ENCODE data around the gene PRXL2C. TPM values are rescaled to one million over a fixed set of nuclear protein-coding genes. Genes with fewer than 3 reads are reported as not detected.
"Not testable (repeated sequence)": the region's sequence is repeated elsewhere in the genome, so short reads cannot be mapped to it uniquely, and the experiment has no call there.

Gene PRXL2C
- total and polyA plus RNA-seq, 8 donors = 4.9 to 11.2 (median 8.2) TPM

DNA sequence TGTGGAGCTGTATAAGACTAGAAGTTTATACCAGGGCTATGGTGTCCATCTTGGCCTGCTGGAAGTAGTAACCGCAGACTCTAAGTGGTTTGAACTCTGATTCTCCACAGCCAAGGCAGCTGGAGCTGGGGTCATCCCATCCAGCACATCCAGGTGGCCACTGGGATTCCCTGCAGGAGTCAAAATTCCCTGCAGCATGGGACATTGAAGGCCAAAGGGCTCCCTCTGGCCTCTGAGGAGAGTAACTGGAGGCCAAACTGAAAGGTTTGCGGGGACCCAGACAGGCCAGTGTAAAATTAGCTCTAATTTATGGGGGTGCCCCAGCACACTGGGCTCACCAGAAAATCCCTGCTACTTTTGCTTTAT is 12.2 kb upstream of the PRXL2C start:
- TF ChIP-seq, protein P1, sequence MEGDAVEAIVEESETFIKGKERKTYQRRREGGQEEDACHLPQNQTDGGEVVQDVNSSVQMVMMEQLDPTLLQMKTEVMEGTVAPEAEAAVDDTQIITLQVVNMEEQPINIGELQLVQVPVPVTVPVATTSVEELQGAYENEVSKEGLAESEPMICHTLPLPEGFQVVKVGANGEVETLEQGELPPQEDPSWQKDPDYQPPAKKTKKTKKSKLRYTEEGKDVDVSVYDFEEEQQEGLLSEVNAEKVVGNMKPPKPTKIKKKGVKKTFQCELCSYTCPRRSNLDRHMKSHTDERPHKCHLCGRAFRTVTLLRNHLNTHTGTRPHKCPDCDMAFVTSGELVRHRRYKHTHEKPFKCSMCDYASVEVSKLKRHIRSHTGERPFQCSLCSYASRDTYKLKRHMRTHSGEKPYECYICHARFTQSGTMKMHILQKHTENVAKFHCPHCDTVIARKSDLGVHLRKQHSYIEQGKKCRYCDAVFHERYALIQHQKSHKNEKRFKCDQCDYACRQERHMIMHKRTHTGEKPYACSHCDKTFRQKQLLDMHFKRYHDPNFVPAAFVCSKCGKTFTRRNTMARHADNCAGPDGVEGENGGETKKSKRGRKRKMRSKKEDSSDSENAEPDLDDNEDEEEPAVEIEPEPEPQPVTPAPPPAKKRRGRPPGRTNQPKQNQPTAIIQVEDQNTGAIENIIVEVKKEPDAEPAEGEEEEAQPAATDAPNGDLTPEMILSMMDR (IDR thresholded peaks at IDR 0.05) = no peak
- intact Hi-C loops (cut with DNase I) = loop anchor here in 1 of 3 donors (10.0 kb wide), 1 partner anchor 333 kb away; no protein-coding TSS in a partner anchor
- Histone ChIP-seq H3K27ac (no peak overlapping the region), H3K36me3 (no peaks in the 10 kb centered on the region), H3K4me3 (no peak overlapping the region), H3K9me3 (no peaks in the 10 kb centered on the region), H3K27me3 (no peaks in the 10 kb centered on the region), H3K4me1 (no peaks in the 10 kb centered on the region)
- ATAC-seq = no peak
- no peak for DNase-seq
- 67 to 84% methylated on average over 2 of the region's 2 CpGs for WGBS, 2 donors
- no peak for FAIRE-seq

DNA sequence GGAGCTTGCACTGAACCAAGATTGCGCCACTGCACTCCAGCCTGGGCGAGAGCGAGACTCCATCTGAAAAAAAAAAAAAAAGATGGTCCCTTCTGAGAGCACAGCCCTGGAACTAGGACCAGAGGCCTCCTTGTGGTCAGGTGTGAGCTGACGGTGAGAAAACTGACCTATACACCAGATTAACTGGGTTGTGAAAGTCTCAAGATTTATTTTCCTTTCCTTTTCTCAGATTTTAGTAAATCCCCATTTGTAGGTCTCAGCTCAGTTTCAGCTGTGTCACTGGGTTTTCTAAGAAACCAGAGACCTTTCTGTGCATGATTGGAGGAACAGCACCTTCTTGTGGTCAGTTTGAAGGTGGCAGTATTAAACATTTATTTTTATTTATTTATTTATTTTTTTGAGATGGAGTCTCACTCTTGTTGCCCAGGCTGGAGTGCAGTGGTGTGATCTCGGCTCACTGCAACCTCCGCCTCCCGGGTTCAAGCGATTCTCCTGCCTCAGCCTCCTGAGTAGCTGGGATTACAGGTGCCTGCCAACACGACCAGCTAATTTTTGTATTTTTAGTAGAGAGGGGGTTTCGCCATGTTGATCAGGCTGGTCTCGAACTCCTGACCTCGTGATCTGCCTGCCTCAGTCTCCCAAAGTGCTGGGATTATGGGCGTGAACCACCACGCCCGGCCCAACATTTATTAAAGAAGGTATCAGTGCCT is 11.7 kb upstream of the PRXL2C start:
- ATAC-seq (peak; percentile 63 to 95 (median 92)), DNase-seq (peak in 2 of 6 donors; percentile 14 to 38)
- not testable (repeated sequence) for H3K27ac ChIP-seq, H3K9me3 ChIP-seq, H3K36me3 ChIP-seq, H3K4me3 ChIP-seq, H3K4me1 ChIP-seq, H3K27me3 ChIP-seq, FAIRE-seq
- intact Hi-C loops (cut with DNase I) = loop anchor here in 1 of 3 donors (10.0 kb wide), 1 partner anchor 332 kb away; no protein-coding TSS in a partner anchor
- 46 to 52% methylated on average over 15 of the region's 15 CpGs for WGBS, 2 donors
- TF ChIP-seq, protein P1 (IDR thresholded peaks at IDR 0.05) = peak; percentile 54 to 60 (median 57)

DNA sequence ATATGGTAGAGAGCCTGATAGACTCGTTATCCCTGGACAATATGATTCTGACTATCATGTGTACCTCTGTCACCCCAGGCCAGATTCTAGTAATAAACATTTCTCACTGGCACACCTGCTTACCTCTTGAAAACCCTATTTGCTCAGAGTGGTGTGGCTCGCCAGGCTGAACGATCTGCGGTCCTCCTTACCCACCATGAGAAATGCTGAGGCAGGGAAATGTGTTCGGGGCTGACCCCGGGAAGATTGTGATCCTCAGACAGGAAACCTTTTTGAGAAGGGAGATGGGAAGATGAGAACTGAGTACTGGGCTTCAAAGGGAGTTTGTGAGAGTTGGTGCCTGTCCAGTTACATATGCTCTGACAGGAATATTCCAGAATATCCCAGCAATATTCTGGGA is 10.7 kb upstream of the PRXL2C start:
- no peaks in the 10 kb centered on the region for H3K27me3 ChIP-seq
- no peaks in the 10 kb centered on the region for H3K36me3 ChIP-seq
- FAIRE-seq = no peak
- 67% methylated on average over 6 of the region's 6 CpGs for WGBS, 2 donors
- H3K4me3 ChIP-seq = no peak overlapping the region
- no peak for DNase-seq
- no peaks in the 10 kb centered on the region for H3K9me3 ChIP-seq
- H3K4me1 ChIP-seq = no peaks in the 10 kb centered on the region
- no peak for ATAC-seq
- H3K27ac ChIP-seq = no peak overlapping the region
- TF ChIP-seq, protein P1 (IDR thresholded peaks at IDR 0.05) = no peak
- intact Hi-C loops (cut with DNase I) = loop anchor here in 1 of 3 donors (10.0 kb wide), 1 partner anchor 331 kb away; no protein-coding TSS in a partner anchor

DNA sequence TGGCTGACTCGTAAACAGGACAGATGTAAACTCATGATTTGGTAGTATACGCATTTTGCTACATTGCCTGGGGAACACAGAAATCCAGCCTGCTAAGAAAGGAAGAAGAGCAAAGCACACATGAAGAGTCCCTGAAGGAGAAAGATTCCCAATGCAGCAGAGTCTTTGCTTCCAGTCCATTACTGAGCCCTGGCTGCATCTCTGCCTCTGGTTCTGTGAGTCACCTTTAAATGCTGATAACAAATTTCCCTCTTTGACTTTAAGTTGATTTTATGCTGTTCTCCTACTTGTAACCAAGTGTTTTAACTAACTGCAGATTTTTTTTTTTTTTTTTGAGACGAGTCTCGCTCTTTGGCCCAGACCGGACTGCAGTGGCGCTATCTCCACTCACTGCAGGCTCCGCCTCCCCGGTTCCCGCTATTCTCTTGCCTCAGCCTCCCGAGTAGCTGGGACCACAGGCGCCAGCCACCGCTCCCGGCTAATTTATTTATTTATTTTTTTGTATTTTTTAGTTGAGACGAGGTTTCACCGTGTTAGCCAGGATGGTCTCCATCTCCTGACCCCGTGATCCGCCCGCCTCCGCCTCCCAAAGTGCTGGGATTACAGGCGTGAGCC is 8.5 kb upstream of the PRXL2C start:
- 91 to 92% methylated on average over 20 of the region's 20 CpGs for WGBS, 2 donors
- H3K27ac ChIP-seq = no peak overlapping the region
- TF ChIP-seq, protein P1 (IDR thresholded peaks at IDR 0.05) = no peak

More for the DNA sequence above, 8.5 kb upstream of the PRXL2C start:
- H3K27me3 ChIP-seq = no peaks in the 10 kb centered on the region
- ATAC-seq = no peak
- DNase-seq = no peak
- no peak overlapping the region for H3K4me3 ChIP-seq
- H3K36me3 ChIP-seq = no peaks in the 10 kb centered on the region
- intact Hi-C loops (cut with DNase I) = loop anchor here in 1 of 3 donors (10.0 kb wide), 1 partner anchor 329 kb away; no protein-coding TSS in a partner anchor
- no peaks in the 10 kb centered on the region for H3K9me3 ChIP-seq
- FAIRE-seq = no peak
- H3K4me1 ChIP-seq = no peaks in the 10 kb centered on the region
